ENCODE data around the gene HSPA2.

GRCh38 chr14:64541972-64542835, 1.7 kb downstream of the HSPA2 start:
- TF ChIP-seq CTCF (IDR thresholded peaks at IDR 0.05) (no peak), POLR2A (IDR thresholded peaks at IDR 0.05) (no peak), POLR2AphosphoS5 (IDR thresholded peaks at IDR 0.05) (no peak)

Measured in stomach (tissue), 4 donors.